ENCODE results near the gene KIRREL3. TPM values are rescaled to one million over a fixed set of nuclear protein-coding genes. Genes with fewer than 3 reads are reported as not detected.
A peak's percentile ranks its signal among the peaks of the same experiment; 100 is the strongest.

Gene KIRREL3
- total and polyA plus RNA-seq, 2 donors (not counting 3 experiments of a cell fraction or from before 2014, with no cell fraction given): not detected

DNA sequence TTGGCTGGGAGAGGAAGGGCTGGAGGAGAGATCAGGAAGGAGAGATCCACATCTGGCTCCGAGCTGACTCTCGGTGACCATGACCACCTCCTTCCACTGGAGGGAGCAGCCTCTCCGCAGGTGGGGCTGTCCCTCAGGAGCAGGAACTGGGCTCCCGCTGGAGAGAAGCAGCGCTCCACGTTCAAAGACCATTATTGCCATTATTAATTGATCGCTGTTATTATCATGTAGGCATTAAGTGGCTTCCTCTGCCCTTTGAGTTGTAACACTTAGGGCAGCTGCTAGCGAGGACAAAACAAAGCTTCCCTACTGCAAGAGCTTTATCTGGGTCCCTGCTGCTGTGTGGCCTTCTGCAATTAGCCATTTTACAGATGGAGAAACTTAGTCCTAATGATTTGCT, 393.2 kb downstream of the KIRREL3 start:
- ChIA-PET CTCF (interaction anchor here (0.8 to 2.9 kb wide), 6 partner anchors 19 to 383 kb away, joined by 3 to 10 read pairs (median 6); no protein-coding TSS in a partner anchor), POLR2A (no interaction called here)
- no peak overlapping the region for H3K4me3 ChIP-seq (replicated peaks in 1 of 3; ENCODE audit: insufficient read depth in 1 of 3, low read depth in 1 of 3, low read length in 3 of 3)
- BruUV-seq (replicated peaks): no TSS peak
- H3K4me2 ChIP-seq (ENCODE audit: insufficient read depth, low read length): no peak overlapping the region
- H3K79me2 ChIP-seq (ENCODE audit: control insufficient read depth, insufficient read depth, low read length): no peaks in the 10 kb centered on the region
- no peaks in the 10 kb centered on the region for H3K9me3 ChIP-seq (replicated peaks; ENCODE audit: control insufficient read depth, insufficient read depth, low read length)
- FAIRE-seq (peak; percentile 52), DNase-seq (ENCODE audit: low read depth, low spot score) (peak; percentile 5)
- no peaks in the 10 kb centered on the region for H3K36me3 ChIP-seq (ENCODE audit: control insufficient read depth in 2 of 2, extremely low read depth in 1 of 2, insufficient read depth in 2 of 2, low read length in 2 of 2)
- dilution Hi-C loops (cut with MboI; ENCODE audit: extremely low pct_ligation_motif_present, low sequenced_read_pairs): no loop called here
- H2AFZ ChIP-seq (ENCODE audit: low read depth, low read length): no peak overlapping the region
- H3K9me1 ChIP-seq (replicated peaks; ENCODE audit: control insufficient read depth, extremely low read depth, insufficient read depth, low read length): no peaks in the 10 kb centered on the region
- TF ChIP-seq JUN (IDR thresholded peaks at IDR 0.05; ENCODE audit: borderline replicate concordance, insufficient read depth, insufficient read length, low read depth) (no peak), CTCF (IDR thresholded peaks at IDR 0.05; ENCODE audit: extremely low read depth in 1 of 2, insufficient read depth in 1 of 2, low read depth in 1 of 2, low read length in 2 of 2) (peak; percentile 42 to 61)
- H3K4me1 ChIP-seq (ENCODE audit: control insufficient read depth, extremely low read depth, insufficient read depth, low read length): no peaks in the 10 kb centered on the region
- no peak overlapping the region for H3K9ac ChIP-seq (replicated peaks; ENCODE audit: extremely low read depth, insufficient read depth, low read length)
- H4K20me1 ChIP-seq (replicated peaks; ENCODE audit: control insufficient read depth, extremely low read depth, insufficient read depth, low read length): no peaks in the 10 kb centered on the region
- intact Hi-C loops (cut with micrococcal nuclease): loop anchor here (1.0 to 5.0 kb wide), 4 partner anchors 167 to 1415 kb away; no protein-coding TSS in a partner anchor
- H3K27ac ChIP-seq (ENCODE audit: insufficient read depth, low read depth, low read length): no peak overlapping the region
- no peaks in the 10 kb centered on the region for H3K27me3 ChIP-seq (ENCODE audit: control insufficient read depth in 2 of 2, insufficient read depth in 2 of 2, low read length in 2 of 2)

- H3K36me3 ChIP-seq (ENCODE audit: control insufficient read depth in 2 of 2, extremely low read depth in 1 of 2, insufficient read depth in 2 of 2, low read length in 2 of 2): no peaks in the 10 kb centered on the region
- no peaks in the 10 kb centered on the region for H4K20me1 ChIP-seq (replicated peaks; ENCODE audit: control insufficient read depth, extremely low read depth, insufficient read depth, low read length)
- POLR2A ChIA-PET: no interaction called here
- dilution Hi-C loops (cut with MboI; ENCODE audit: extremely low pct_ligation_motif_present, low sequenced_read_pairs): no loop called here
- intact Hi-C loops (cut with micrococcal nuclease): loop anchor here (2.0 to 5.0 kb wide), 2 partner anchors 166 to 1416 kb away; no protein-coding TSS in a partner anchor
- CTCF ChIA-PET: interaction anchor here (1.1 to 2.9 kb wide), 3 partner anchors 10 to 384 kb away, joined by 3 to 10 read pairs (median 8); no protein-coding TSS in a partner anchor
- BruUV-seq (replicated peaks): no TSS peak
- no peak overlapping the region for H3K27ac ChIP-seq (ENCODE audit: insufficient read depth, low read depth, low read length)
- H3K79me2 ChIP-seq (ENCODE audit: control insufficient read depth, insufficient read depth, low read length): no peaks in the 10 kb centered on the region
- no peaks in the 10 kb centered on the region for H3K9me3 ChIP-seq (replicated peaks; ENCODE audit: control insufficient read depth, insufficient read depth, low read length)
- no peak for TF ChIP-seq FOS (IDR thresholded peaks at IDR 0.05; ENCODE audit: borderline replicate concordance, insufficient read depth, low read length)
- TF ChIP-seq JUN (IDR thresholded peaks at IDR 0.05; ENCODE audit: borderline replicate concordance, insufficient read depth, insufficient read length, low read depth): no peak
- no peak for TF ChIP-seq EZH2 (IDR thresholded peaks at IDR 0.05; ENCODE audit: borderline replicate concordance, low read depth, low read length, severe bottlenecking)
- TF ChIP-seq GATA2 (IDR thresholded peaks at IDR 0.05; ENCODE audit: insufficient read depth, insufficient read length, low read depth, low read length): no peak
- no peak for TF ChIP-seq MAX (IDR thresholded peaks at IDR 0.05; ENCODE audit: insufficient read depth, insufficient read length)
- no peak for TF ChIP-seq MYC (IDR thresholded peaks at IDR 0.05; ENCODE audit: low read depth, low read length)
- no peak for TF ChIP-seq CTCF (IDR thresholded peaks at IDR 0.05; ENCODE audit: extremely low read depth in 1 of 2, insufficient read depth in 1 of 2, low read depth in 1 of 2, low read length in 2 of 2)
- H3K27me3 ChIP-seq (ENCODE audit: control insufficient read depth in 2 of 2, insufficient read depth in 2 of 2, low read length in 2 of 2): no peaks in the 10 kb centered on the region
- FAIRE-seq (no peak), DNase-seq (ENCODE audit: low read depth, low spot score) (no peak)
- no peak overlapping the region for H3K4me2 ChIP-seq (ENCODE audit: insufficient read depth, low read length)
- H2AFZ ChIP-seq (ENCODE audit: low read depth, low read length): no peak overlapping the region
- no peak overlapping the region for H3K4me3 ChIP-seq (replicated peaks in 1 of 3; ENCODE audit: insufficient read depth in 1 of 3, low read depth in 1 of 3, low read length in 3 of 3)
- no peaks in the 10 kb centered on the region for H3K4me1 ChIP-seq (ENCODE audit: control insufficient read depth, extremely low read depth, insufficient read depth, low read length)
- no peaks in the 10 kb centered on the region for H3K9me1 ChIP-seq (replicated peaks; ENCODE audit: control insufficient read depth, extremely low read depth, insufficient read depth, low read length)
- H3K9ac ChIP-seq (replicated peaks; ENCODE audit: extremely low read depth, insufficient read depth, low read length): no peak overlapping the region
These were observed 394.1 kb downstream of the KIRREL3 start for GRCh38 chr11:126606484-126606883.

Data from endothelial cell of umbilical vein (primary cell).